Tibial nerve (tissue), 4 donors: Measurements from ENCODE around the gene ZNF467. TPM values are rescaled to one million over a fixed set of nuclear protein-coding genes. Genes with fewer than 3 reads are reported as not detected.

ENCODE experiments used
- DNase-seq, 2 donors: peaks; one replicate each; pipeline ENCODE4 v3.0.0-alpha.2; 2019; ENCODE audit warnings: low spot score in 2 of 2
- H3K27ac ChIP-seq, 4 donors: fragments of 200-600 bp; sonication (generic) in 3 of 4; one replicate each; pipeline ENCODE4 v1.5.1; 2017 to 2019; ENCODE audit warnings: mild to moderate bottlenecking in 1 of 4
- H3K27me3 ChIP-seq, 2 donors: fragments of 200-600 bp; sonication (generic) in 1 of 2; one replicate each; pipeline versions ENCODE4 v1.5.1 to v1.6.0; 2017 to 2019
- H3K36me3 ChIP-seq, 3 donors: fragments of 200-600 bp; sonication (generic); one replicate each; pipeline ENCODE4 v1.5.1; 2018 to 2019
- H3K4me1 ChIP-seq, 4 donors: fragments of 200-600 bp; sonication (generic) in 3 of 4; one replicate each; pipeline ENCODE4 v1.5.1; 2017 to 2019
- H3K4me3 ChIP-seq, 4 donors: fragments of 200-600 bp; sonication (generic) in 3 of 4; one replicate each; pipeline ENCODE4 v1.5.1; 2017 to 2019; ENCODE audit warnings: mild to moderate bottlenecking in 1 of 4, moderate library complexity in 1 of 4
- H3K9me3 ChIP-seq, 4 donors: fragments of 200-600 bp; sonication (generic) in 3 of 4; one replicate each; pipeline ENCODE4 v1.5.1; 2017 to 2019
- EP300 ChIP-seq, 2 donors: sonication (generic); formaldehyde crosslinking; IDR thresholded peaks; one replicate each; pipeline ENCODE4 v1.6.1; 2017; ENCODE audit warnings: antibody characterized with exemption in 2 of 2, mild to moderate bottlenecking in 1 of 2
- POLR2A ChIP-seq, 2 donors: fragments of 450-650 bp; IDR thresholded peaks; one replicate each; pipeline ENCODE4 v1.6.1; 2017; ENCODE audit warnings: antibody characterized with exemption in 2 of 2, mild to moderate bottlenecking in 2 of 2, moderate library complexity in 2 of 2
- WGBS, 2 donors: methylation state at CpG; one replicate each; pipeline ENCODE4 v1.1.5; 2018; 5-methylcytosine and 5-hydroxymethylcytosine counted together
- total RNA-seq, 4 donors: library from RNA; depleted of rRNA; stranded (reverse); fragments of >200 nt; gene quantifications; one replicate each; pipeline ENCODE4 v1.1.0, GENCODE V29; 2016
- TF ChIP-seq, protein P1 (sequence below), 5 experiments: fragments of 200-600 bp in 3 of 5; fragments of 450-650 bp in 2 of 5; sonication (generic) in 3 of 5; IDR thresholded peaks; one replicate each; pipeline ENCODE4 v1.5.1; 2016 to 2019; ENCODE audit warnings: antibody characterized with exemption in 5 of 5, mild to moderate bottlenecking in 3 of 5, moderate library complexity in 2 of 5

ZNF467 gene
- total RNA-seq, 4 donors from 2014 or later = 3.3 to 15.9 (median 5.5) TPM

GRCh38 chr7:149741629-149742028, 31.8 kb downstream of the ZNF467 start:
- TF ChIP-seq POLR2A (IDR thresholded peaks at IDR 0.05) = no peak
- TF ChIP-seq, protein P1, sequence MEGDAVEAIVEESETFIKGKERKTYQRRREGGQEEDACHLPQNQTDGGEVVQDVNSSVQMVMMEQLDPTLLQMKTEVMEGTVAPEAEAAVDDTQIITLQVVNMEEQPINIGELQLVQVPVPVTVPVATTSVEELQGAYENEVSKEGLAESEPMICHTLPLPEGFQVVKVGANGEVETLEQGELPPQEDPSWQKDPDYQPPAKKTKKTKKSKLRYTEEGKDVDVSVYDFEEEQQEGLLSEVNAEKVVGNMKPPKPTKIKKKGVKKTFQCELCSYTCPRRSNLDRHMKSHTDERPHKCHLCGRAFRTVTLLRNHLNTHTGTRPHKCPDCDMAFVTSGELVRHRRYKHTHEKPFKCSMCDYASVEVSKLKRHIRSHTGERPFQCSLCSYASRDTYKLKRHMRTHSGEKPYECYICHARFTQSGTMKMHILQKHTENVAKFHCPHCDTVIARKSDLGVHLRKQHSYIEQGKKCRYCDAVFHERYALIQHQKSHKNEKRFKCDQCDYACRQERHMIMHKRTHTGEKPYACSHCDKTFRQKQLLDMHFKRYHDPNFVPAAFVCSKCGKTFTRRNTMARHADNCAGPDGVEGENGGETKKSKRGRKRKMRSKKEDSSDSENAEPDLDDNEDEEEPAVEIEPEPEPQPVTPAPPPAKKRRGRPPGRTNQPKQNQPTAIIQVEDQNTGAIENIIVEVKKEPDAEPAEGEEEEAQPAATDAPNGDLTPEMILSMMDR (IDR thresholded peaks at IDR 0.05) = no peak
- no peak for TF ChIP-seq EP300 (IDR thresholded peaks at IDR 0.05)
- DNase-seq = no peak
- H3K27ac ChIP-seq = no peak overlapping the region

DNA sequence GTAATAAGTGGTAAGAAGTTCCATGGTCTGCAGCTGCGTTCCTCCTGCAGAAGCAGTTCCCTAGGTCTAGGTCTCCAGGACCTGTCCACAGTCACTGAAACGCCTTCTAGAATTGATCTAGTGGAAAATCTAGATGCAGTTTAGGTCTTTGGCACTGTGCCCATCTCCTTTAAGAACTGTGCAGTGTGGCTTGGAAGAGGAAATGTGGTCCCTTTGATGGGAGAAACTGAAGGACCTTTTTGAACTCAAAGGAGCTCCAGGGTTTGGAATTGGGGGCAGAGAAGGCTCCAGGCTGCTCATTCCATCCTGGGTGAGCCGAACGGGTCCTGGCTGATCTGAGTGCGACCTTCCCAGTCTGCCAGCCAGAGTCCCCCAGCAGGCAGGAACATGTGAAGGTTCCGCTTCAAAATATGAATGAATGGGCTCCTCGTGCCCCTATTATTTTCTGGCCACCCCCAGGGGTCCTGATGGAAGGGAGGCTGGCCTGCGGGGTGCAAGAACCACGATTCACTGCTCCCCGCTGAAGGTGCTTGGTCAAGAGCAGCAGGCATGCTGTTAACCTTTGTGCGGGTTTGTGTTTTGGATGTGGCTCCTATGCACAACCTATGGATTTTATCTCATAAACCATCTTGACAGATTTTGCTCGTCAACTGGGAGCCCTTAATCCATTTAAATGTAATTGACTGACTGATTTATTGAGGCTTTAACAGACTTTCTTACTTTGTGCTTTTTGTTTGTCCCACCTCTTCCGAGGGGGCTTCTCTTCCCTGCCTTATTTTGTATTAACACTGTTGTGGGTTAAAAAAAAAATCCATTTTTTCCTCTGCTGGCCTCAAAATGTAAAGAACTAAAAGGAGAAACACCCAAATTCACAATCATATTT, 36.7 kb downstream of the ZNF467 start:
- DNase-seq = no peak
- peaks cover 0 to 33% (median 0%) of the 10 kb centered on the region in 3 donors for H3K36me3 ChIP-seq
- peaks cover 0 to 19% of the 10 kb centered on the region in 2 donors for H3K27me3 ChIP-seq
- 46 to 47% methylated on average over 13 of the region's 13 CpGs for WGBS, 2 donors
- H3K4me1 ChIP-seq = peaks cover 0 to 2% (median under 1%) of the 10 kb centered on the region in 4 donors
- H3K9me3 ChIP-seq = no peaks in the 10 kb centered on the region
- H3K27ac ChIP-seq = no peak overlapping the region
- TF ChIP-seq, protein P1 (IDR thresholded peaks at IDR 0.05) = no peak
- TF ChIP-seq EP300 (IDR thresholded peaks at IDR 0.05) (no peak), POLR2A (IDR thresholded peaks at IDR 0.05) (no peak)
- no peak overlapping the region for H3K4me3 ChIP-seq

More at GRCh38 chr7:149741629-149742028, 31.8 kb downstream of the ZNF467 start:
- Histone ChIP-seq H3K27me3 (peaks cover 0 to 25% of the 10 kb centered on the region in 2 donors), H3K9me3 (no peaks in the 10 kb centered on the region), H3K36me3 (no peaks in the 10 kb centered on the region), H3K4me3 (peak overlapping the region in 2 of 4 donors; percentile 14 to 38), H3K4me1 (peaks cover 0 to 11% (median 5%) of the 10 kb centered on the region in 4 donors)
- WGBS, 2 donors = 16 to 18% methylated on average over 13 of the region's 13 CpGs

DNA sequence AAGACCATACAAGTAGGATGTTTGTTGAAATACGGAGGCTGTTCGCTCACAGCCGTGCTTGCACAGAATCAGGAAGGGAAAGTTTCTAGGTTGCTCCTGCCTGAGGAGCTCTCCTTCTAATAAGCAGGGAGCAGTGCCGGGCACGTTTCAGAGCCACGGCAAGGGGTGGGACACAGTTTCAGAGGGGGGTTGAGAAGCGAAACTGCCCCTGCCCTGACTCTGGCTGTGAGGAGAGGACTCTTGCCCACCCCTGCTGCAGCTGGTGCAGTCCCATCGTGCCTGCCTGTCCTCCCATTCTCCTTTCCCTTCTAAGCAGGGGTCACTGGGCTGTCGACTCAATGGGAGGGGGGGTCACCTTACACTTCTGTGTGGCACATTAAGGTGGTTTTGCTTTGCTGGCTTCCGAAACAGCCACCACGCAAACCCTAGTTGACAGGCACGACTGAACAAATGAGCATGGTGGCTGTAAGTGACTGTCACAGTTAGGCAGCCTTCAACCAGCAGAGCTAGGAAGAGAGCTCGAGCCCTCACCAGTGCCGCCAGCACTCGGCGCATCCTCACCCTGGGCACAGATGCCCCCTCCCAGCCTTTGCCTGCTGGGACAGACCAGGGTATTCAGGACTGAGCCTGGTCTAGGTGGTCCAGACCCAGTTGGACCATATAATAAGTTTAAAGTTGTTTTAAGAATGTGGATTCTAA, 37.5 kb downstream of the ZNF467 start:
- no peak for DNase-seq
- Histone ChIP-seq H3K27ac (no peak overlapping the region), H3K9me3 (no peaks in the 10 kb centered on the region), H3K4me3 (no peak overlapping the region), H3K4me1 (no peaks in the 10 kb centered on the region), H3K27me3 (peaks cover 0 to 12% of the 10 kb centered on the region in 2 donors), H3K36me3 (peaks cover 0 to 41% (median 0%) of the 10 kb centered on the region in 3 donors)
- WGBS, 2 donors = 50 to 65% methylated on average over 14 to 16 of the region's 16 CpGs
- no peak for TF ChIP-seq EP300 (IDR thresholded peaks at IDR 0.05)
- no peak for TF ChIP-seq POLR2A (IDR thresholded peaks at IDR 0.05)

- no peak for DNase-seq
- WGBS, 2 donors = 92 to 93% methylated on average over 5 to 6 of the region's 6 CpGs
- peaks cover 0 to 11% of the 10 kb centered on the region in 2 donors for H3K27me3 ChIP-seq
- no peaks in the 10 kb centered on the region for H3K9me3 ChIP-seq
- TF ChIP-seq POLR2A (IDR thresholded peaks at IDR 0.05) (no peak), EP300 (IDR thresholded peaks at IDR 0.05) (no peak)
- TF ChIP-seq, protein P1 (IDR thresholded peaks at IDR 0.05) = no peak
- no peak overlapping the region for H3K4me3 ChIP-seq
- peaks cover 0 to 48% (median 0%) of the 10 kb centered on the region in 3 donors for H3K36me3 ChIP-seq
- no peaks in the 10 kb centered on the region for H3K4me1 ChIP-seq
- no peak overlapping the region for H3K27ac ChIP-seq
Observed at GRCh38 chr7:149735181-149735602, 38.2 kb downstream of the ZNF467 start.

DNA sequence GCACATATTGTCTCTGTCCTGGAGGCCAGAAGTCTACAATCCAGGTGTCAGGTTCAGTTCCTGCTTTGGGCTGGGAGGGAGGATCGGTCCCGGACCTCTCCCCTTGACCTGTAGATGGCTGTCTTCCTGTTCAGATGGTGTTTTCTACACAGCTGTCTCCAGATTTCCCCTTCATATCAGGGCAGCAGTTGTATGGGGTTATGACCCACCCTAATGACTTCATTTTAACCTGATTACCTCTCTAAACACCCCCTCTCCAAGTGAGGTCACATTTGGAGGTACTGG, 38.7 kb downstream of the ZNF467 start:
- WGBS, 2 donors = 61 to 68% methylated on average over 2 of the region's 2 CpGs

More for the DNA sequence above, 38.7 kb downstream of the ZNF467 start:
- no peak overlapping the region for H3K27ac ChIP-seq
- no peak for DNase-seq
- H3K36me3 ChIP-seq = peaks cover 0 to 53% (median 0%) of the 10 kb centered on the region in 3 donors
- TF ChIP-seq, protein P1 (IDR thresholded peaks at IDR 0.05) = no peak
- TF ChIP-seq EP300 (IDR thresholded peaks at IDR 0.05) (no peak), POLR2A (IDR thresholded peaks at IDR 0.05) (no peak)
- no peaks in the 10 kb centered on the region for H3K9me3 ChIP-seq
- H3K4me1 ChIP-seq = no peaks in the 10 kb centered on the region
- H3K27me3 ChIP-seq = peaks cover 0 to 11% of the 10 kb centered on the region in 2 donors
- H3K4me3 ChIP-seq = no peak overlapping the region
